Measurements from ENCODE around the gene PTH1R. TPM values are rescaled to one million over a fixed set of nuclear protein-coding genes. Genes with fewer than 3 reads are reported as not detected.

Gene PTH1R
- polyA plus RNA-seq, 1 of the 3 experiments (the other 2 are of a cell fraction) = 0.07 TPM

DNA sequence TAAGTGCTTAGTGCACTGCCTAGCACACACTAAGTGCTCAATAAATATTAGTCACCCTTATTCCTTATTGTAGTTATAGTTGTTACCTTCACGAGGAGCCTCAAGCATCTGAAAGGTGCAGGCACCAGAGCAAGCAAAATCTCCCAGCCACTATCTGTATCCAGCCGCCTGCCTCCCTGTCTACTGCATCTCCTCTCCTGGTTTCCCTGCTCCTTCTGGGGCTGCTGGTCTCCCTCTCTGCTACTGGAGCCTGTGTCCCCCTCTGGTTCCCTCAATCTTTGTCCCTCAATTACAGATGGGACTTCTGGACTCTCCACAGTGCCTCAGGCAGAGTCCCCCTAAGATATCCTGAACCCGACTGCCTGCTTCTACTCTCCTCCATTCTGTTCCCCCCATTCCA lies 33.1 kb upstream of the PTH1R start (continued):
- TF ChIP-seq, protein P1, sequence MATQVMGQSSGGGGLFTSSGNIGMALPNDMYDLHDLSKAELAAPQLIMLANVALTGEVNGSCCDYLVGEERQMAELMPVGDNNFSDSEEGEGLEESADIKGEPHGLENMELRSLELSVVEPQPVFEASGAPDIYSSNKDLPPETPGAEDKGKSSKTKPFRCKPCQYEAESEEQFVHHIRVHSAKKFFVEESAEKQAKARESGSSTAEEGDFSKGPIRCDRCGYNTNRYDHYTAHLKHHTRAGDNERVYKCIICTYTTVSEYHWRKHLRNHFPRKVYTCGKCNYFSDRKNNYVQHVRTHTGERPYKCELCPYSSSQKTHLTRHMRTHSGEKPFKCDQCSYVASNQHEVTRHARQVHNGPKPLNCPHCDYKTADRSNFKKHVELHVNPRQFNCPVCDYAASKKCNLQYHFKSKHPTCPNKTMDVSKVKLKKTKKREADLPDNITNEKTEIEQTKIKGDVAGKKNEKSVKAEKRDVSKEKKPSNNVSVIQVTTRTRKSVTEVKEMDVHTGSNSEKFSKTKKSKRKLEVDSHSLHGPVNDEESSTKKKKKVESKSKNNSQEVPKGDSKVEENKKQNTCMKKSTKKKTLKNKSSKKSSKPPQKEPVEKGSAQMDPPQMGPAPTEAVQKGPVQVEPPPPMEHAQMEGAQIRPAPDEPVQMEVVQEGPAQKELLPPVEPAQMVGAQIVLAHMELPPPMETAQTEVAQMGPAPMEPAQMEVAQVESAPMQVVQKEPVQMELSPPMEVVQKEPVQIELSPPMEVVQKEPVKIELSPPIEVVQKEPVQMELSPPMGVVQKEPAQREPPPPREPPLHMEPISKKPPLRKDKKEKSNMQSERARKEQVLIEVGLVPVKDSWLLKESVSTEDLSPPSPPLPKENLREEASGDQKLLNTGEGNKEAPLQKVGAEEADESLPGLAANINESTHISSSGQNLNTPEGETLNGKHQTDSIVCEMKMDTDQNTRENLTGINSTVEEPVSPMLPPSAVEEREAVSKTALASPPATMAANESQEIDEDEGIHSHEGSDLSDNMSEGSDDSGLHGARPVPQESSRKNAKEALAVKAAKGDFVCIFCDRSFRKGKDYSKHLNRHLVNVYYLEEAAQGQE (IDR thresholded peaks at IDR 0.05; ENCODE audit: low read depth, low read length) = no peak
- TF ChIP-seq RAD21 (IDR thresholded peaks at IDR 0.05; ENCODE audit: low read length) (no peak), RXRA (IDR thresholded peaks at IDR 0.05; ENCODE audit: borderline replicate concordance, low read depth) (no peak)
- TF ChIP-seq, protein P2, sequence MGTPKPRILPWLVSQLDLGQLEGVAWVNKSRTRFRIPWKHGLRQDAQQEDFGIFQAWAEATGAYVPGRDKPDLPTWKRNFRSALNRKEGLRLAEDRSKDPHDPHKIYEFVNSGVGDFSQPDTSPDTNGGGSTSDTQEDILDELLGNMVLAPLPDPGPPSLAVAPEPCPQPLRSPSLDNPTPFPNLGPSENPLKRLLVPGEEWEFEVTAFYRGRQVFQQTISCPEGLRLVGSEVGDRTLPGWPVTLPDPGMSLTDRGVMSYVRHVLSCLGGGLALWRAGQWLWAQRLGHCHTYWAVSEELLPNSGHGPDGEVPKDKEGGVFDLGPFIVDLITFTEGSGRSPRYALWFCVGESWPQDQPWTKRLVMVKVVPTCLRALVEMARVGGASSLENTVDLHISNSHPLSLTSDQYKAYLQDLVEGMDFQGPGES (IDR thresholded peaks at IDR 0.05; ENCODE audit: low read depth, low read length) = no peak

DNA sequence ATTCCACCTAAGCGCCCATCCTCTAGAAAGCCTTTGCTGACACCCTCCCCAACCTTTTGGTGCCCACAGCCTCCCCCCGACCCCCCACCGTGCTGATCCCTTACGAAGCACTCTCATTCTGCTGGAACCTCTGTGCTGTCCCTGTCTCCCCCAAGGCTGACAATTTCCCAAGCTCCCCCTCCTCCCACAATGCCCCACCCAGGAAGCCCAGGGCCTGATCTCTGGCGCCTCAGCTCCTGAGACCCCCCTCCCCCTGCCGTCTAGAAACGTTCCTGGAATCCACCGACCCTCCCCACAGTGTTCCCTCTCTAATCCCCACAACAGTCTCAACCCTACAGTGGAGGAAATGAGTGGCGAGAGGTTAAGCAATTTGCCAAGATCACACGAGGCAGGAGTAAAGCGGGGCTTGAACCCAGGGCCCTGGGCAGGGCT lies 32.6 kb upstream of the PTH1R start:
- Histone ChIP-seq H3K27me3 (ENCODE audit: insufficient read depth) (no peaks in the 10 kb centered on the region), H4K20me1 (ENCODE audit: insufficient read depth) (no peaks in the 10 kb centered on the region), H3K4me2 (peak overlapping the region; percentile 69), H3F3A (replicated peaks; ENCODE audit: insufficient read depth) (no peaks in the 10 kb centered on the region), H2AFZ (ENCODE audit: low read depth) (peak overlapping the region; percentile 90; the same call in 1 of the 2 replicates), H3K9ac (peak overlapping the region; percentile 72; the same call in 1 of the 2 replicates), H3K4me1 (ENCODE audit: control insufficient read depth in 1 of 2, insufficient read depth in 2 of 2, low read depth in 1 of 2, low read length in 1 of 2) (peaks cover 0 to 27% of the 10 kb centered on the region in 2 experiments; a peak in 2 of 4 replicates), H3K9me2 (no peaks in the 10 kb centered on the region), H3K36me3 (replicated peaks in 1 of 2; ENCODE audit: control insufficient read depth in 1 of 2, insufficient read depth in 2 of 2, low read length in 1 of 2) (no peaks in the 10 kb centered on the region), H3K79me2 (ENCODE audit: insufficient read depth) (no peaks in the 10 kb centered on the region), H3K9me3 (peaks cover 8% of the 10 kb centered on the region; the same call in 1 of the 2 replicates), H3K27ac (ENCODE audit: low read depth in 2 of 2, low read length in 1 of 2) (peak overlapping the region; percentile 38 to 98; a peak in 3 of 4 replicates), H3K4me3 (ENCODE audit: low read depth in 2 of 2, low read length in 1 of 2) (peak overlapping the region in 1 of 2 experiments; percentile 49; a peak in 2 of 4 replicates)
- CTCF ChIA-PET = interaction anchor here (0.8 to 8.4 kb wide), 30 partner anchors 10 to 485 kb away, joined by 3 to 72 read pairs (median 5); partner anchors contain the start of genes MYL3 and TMIE
- POLR2A ChIA-PET = interaction anchor here (0.7 to 2.5 kb wide), 17 partner anchors 9 to 319 kb away, joined by 3 to 15 read pairs (median 4); partner anchors contain the start of genes NBEAL2, PTH1R, SETD2 and TMIE
- WGBS (ENCODE audit: low lambda C conversion rate) = 41% methylated on average over 11 of the region's 11 CpGs
- DNase-seq = peak; percentile 55
- no peak for TF ChIP-seq FOXJ3 (CRISPR knock-in tag; IDR thresholded peaks at IDR 0.05)
- TF ChIP-seq, protein P3, sequence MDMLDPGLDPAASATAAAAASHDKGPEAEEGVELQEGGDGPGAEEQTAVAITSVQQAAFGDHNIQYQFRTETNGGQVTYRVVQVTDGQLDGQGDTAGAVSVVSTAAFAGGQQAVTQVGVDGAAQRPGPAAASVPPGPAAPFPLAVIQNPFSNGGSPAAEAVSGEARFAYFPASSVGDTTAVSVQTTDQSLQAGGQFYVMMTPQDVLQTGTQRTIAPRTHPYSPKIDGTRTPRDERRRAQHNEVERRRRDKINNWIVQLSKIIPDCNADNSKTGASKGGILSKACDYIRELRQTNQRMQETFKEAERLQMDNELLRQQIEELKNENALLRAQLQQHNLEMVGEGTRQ (IDR thresholded peaks at IDR 0.05; ENCODE audit: borderline replicate concordance, low read depth, low read length) = no peak
- TF ChIP-seq ELF1 (IDR thresholded peaks at IDR 0.05) = no peak
- no peak; the same call in 1 of the 2 replicates for TF ChIP-seq GATA2 (CRISPR knock-in tag; IDR thresholded peaks at IDR 0.05)
- no peak for TF ChIP-seq TEAD4 (IDR thresholded peaks at IDR 0.05; ENCODE audit: borderline replicate concordance, insufficient read depth)
- no peak for TF ChIP-seq CHD2 (IDR thresholded peaks at IDR 0.05; ENCODE audit: low read length, partially characterized antibody)
- TF ChIP-seq, protein P1 (IDR thresholded peaks at IDR 0.05; ENCODE audit: low read depth, low read length) = no peak
- TF ChIP-seq, protein P4, sequence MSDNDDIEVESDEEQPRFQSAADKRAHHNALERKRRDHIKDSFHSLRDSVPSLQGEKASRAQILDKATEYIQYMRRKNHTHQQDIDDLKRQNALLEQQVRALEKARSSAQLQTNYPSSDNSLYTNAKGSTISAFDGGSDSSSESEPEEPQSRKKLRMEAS (IDR thresholded peaks at IDR 0.05; ENCODE audit: low read depth) = no peak
- TF ChIP-seq RCOR1 (IDR thresholded peaks at IDR 0.05; ENCODE audit: low read length) = no peak
- TF ChIP-seq, protein P5, sequence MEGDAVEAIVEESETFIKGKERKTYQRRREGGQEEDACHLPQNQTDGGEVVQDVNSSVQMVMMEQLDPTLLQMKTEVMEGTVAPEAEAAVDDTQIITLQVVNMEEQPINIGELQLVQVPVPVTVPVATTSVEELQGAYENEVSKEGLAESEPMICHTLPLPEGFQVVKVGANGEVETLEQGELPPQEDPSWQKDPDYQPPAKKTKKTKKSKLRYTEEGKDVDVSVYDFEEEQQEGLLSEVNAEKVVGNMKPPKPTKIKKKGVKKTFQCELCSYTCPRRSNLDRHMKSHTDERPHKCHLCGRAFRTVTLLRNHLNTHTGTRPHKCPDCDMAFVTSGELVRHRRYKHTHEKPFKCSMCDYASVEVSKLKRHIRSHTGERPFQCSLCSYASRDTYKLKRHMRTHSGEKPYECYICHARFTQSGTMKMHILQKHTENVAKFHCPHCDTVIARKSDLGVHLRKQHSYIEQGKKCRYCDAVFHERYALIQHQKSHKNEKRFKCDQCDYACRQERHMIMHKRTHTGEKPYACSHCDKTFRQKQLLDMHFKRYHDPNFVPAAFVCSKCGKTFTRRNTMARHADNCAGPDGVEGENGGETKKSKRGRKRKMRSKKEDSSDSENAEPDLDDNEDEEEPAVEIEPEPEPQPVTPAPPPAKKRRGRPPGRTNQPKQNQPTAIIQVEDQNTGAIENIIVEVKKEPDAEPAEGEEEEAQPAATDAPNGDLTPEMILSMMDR (IDR thresholded peaks at IDR 0.05) = no peak
- TF ChIP-seq, protein P6, sequence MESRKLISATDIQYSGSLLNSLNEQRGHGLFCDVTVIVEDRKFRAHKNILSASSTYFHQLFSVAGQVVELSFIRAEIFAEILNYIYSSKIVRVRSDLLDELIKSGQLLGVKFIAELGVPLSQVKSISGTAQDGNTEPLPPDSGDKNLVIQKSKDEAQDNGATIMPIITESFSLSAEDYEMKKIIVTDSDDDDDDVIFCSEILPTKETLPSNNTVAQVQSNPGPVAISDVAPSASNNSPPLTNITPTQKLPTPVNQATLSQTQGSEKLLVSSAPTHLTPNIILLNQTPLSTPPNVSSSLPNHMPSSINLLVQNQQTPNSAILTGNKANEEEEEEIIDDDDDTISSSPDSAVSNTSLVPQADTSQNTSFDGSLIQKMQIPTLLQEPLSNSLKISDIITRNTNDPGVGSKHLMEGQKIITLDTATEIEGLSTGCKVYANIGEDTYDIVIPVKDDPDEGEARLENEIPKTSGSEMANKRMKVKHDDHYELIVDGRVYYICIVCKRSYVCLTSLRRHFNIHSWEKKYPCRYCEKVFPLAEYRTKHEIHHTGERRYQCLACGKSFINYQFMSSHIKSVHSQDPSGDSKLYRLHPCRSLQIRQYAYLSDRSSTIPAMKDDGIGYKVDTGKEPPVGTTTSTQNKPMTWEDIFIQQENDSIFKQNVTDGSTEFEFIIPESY (IDR thresholded peaks at IDR 0.05; ENCODE audit: borderline replicate concordance, low read depth) = no peak
- no peak for TF ChIP-seq SIN3A (IDR thresholded peaks at IDR 0.05; ENCODE audit: borderline replicate concordance, low read depth, low read length)

All from SK-N-SH (cell line).